Neuronal stem cell (in vitro differentiated cells): ENCODE results near the gene USP6.
"Not testable (repeated sequence)": the region's sequence is repeated elsewhere in the genome, so short reads cannot be mapped to it uniquely, and the experiment has no call there.

Experiments used
- DNase-seq: peaks from one replicate; pipeline ENCODE4 v3.0.0-alpha.2; 2013; ENCODE audit warnings: low spot score
- H2AFZ ChIP-seq: one replicate; pipeline ENCODE4 v1.6.1; 2013; ENCODE audit warnings: mild to moderate bottlenecking, low read length, inconsistent platforms
- H2AK5ac ChIP-seq: 2 replicates; pipeline ENCODE4 v1.6.1; 2013; ENCODE audit warnings: low read depth, mild to moderate bottlenecking, inconsistent platforms, low read length, moderate library complexity, mixed read lengths
- H2BK120ac ChIP-seq: 2 replicates; pipeline ENCODE4 v1.6.1; 2013; ENCODE audit warnings: low read depth, mild to moderate bottlenecking, inconsistent platforms, low read length, moderate library complexity, mixed read lengths
- H2BK12ac ChIP-seq: one replicate; pipeline ENCODE4 v1.6.1; 2013; ENCODE audit warnings: low read length, inconsistent platforms
- H2BK15ac ChIP-seq: 2 replicates; pipeline ENCODE4 v1.6.1; 2013; ENCODE audit warnings: mild to moderate bottlenecking, low read length, inconsistent platforms, mixed read lengths
- H2BK5ac ChIP-seq: one replicate; pipeline ENCODE4 v1.6.1; 2013; ENCODE audit warnings: inconsistent platforms, mild to moderate bottlenecking, low read length, moderate library complexity
- H3K14ac ChIP-seq: one replicate; pipeline ENCODE4 v1.6.1; 2013; ENCODE audit warnings: low read length, inconsistent platforms
- H3K18ac ChIP-seq: 2 replicates; pipeline ENCODE4 v1.6.1; 2013; ENCODE audit warnings: low read length, inconsistent platforms
- H3K23ac ChIP-seq: 2 replicates; pipeline ENCODE4 v1.6.1; 2013; ENCODE audit warnings: low read depth, mild to moderate bottlenecking, mixed read lengths, low read length, inconsistent platforms; ENCODE audit not compliant: poor library complexity
- H3K27ac ChIP-seq: replicated peaks from 3 replicates; pipeline ENCODE4 v1.5.1; 2013; ENCODE audit warnings: low read length, inconsistent platforms
- H3K27me3 ChIP-seq, 3 experiments: 2 replicates each; pipeline ENCODE4 v1.6.1; 2013; ENCODE audit warnings: low read length in 3 of 3, mild to moderate bottlenecking in 2 of 3, inconsistent platforms in 1 of 3, low read depth in 1 of 3, mixed read lengths in 1 of 3, moderate library complexity in 1 of 3; ENCODE audit not compliant: control insufficient read depth in 3 of 3, insufficient read depth in 3 of 3
- H3K36me3 ChIP-seq, 2 donors: replicated peaks in 1 of 2; 2 replicates each; pipeline ENCODE4 v1.6.1; 2013; ENCODE audit warnings: low read length in 2 of 2; ENCODE audit not compliant: control insufficient read depth in 2 of 2, insufficient read depth in 2 of 2
- H3K4ac ChIP-seq: 2 replicates; pipeline ENCODE4 v1.6.1; 2013; ENCODE audit warnings: inconsistent platforms, mild to moderate bottlenecking, low read length, moderate library complexity
- H3K4me1 ChIP-seq, 2 donors: 1 replicate in 1 of 2; 2 replicates in 1 of 2; pipeline ENCODE4 v1.6.1; 2013; ENCODE audit warnings: low read length in 2 of 2, low read depth in 1 of 2; ENCODE audit not compliant: control insufficient read depth in 2 of 2, insufficient read depth in 1 of 2
- H3K4me2 ChIP-seq: one replicate; pipeline ENCODE4 v1.6.1; 2013; ENCODE audit warnings: mild to moderate bottlenecking, low read length, inconsistent platforms; ENCODE audit not compliant: insufficient read depth, poor library complexity, severe bottlenecking
- H3K4me3 ChIP-seq, 2 donors: 2 replicates each; pipeline ENCODE4 v1.5.1; 2013; ENCODE audit warnings: low read length in 2 of 2, mild to moderate bottlenecking in 2 of 2, inconsistent platforms in 1 of 2, moderate library complexity in 1 of 2
- H3K79me1 ChIP-seq: one replicate; pipeline ENCODE4 v1.6.1; 2013; ENCODE audit warnings: low read depth, mild to moderate bottlenecking, inconsistent platforms, low read length, moderate library complexity
- H3K9ac ChIP-seq: one replicate; pipeline ENCODE4 v1.6.1; 2013; ENCODE audit warnings: mild to moderate bottlenecking, low read depth, low read length, inconsistent platforms; ENCODE audit not compliant: poor library complexity
- H3K9me3 ChIP-seq, 2 donors: replicated peaks in 1 of 2; 2 replicates each; pipeline versions ENCODE3 to v1.6.1; 2013; ENCODE audit warnings: low read length in 2 of 2, mild to moderate bottlenecking in 2 of 2, inconsistent platforms in 1 of 2, low read depth in 1 of 2, mixed read lengths in 1 of 2, moderate library complexity in 1 of 2; ENCODE audit not compliant: control insufficient read depth in 2 of 2, insufficient read depth in 1 of 2
- H4K8ac ChIP-seq: one replicate; pipeline ENCODE4 v1.6.1; 2013; ENCODE audit warnings: low read depth, mild to moderate bottlenecking, inconsistent platforms, low read length, moderate library complexity
- H4K91ac ChIP-seq: one replicate; pipeline ENCODE4 v1.6.1; 2013; ENCODE audit warnings: low read length, low read depth, mild to moderate bottlenecking, inconsistent platforms; ENCODE audit not compliant: poor library complexity
- WGBS, 2 donors: extraction: QIAGEN DNeasy Blood & Tissue Kit; methylation state at CpG; one replicate each; pipeline ENCODE4 v1.1.7; 2013; ENCODE audit warnings: missing lambda C conversion rate in 2 of 2, mixed read lengths in 1 of 2; ENCODE audit not compliant: insufficient read length in 2 of 2, insufficient replicate concordance in 1 of 2; ENCODE audit errors: extremely low coverage in 2 of 2; 5-methylcytosine and 5-hydroxymethylcytosine counted together

USP6 gene

DNA sequence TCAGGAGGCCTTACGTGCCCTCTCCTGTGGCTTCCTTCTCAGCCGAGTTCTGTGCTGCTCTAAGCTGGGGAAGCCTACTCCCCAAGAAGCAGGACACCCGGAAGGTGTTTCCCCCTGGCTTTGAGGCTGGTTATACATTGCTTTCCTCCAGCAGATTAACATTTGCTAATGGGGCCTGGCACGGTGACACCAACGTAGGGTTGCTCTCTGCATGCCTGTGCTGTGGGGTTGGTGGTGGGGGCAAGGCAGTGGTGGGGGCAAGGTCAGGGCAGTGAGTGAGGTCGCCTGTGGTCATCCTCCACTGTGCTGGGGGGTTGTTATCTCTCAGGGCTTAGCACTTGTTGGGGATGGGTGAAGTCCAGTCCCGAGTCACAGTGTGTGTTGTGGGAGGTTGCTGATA is 4.2 kb downstream of the USP6 start:
- DNase-seq = no peak
- Histone ChIP-seq H3K18ac (no peak overlapping the region), H2AFZ (no peak overlapping the region), H3K27ac (no peak overlapping the region), H2AK5ac (no peak overlapping the region), H3K36me3 (no peaks in the 10 kb centered on the region), H3K4ac (no peak overlapping the region), H3K14ac (no peak overlapping the region), H3K9ac (no peak overlapping the region), H3K4me3 (no peak overlapping the region), H3K9me3 (peaks cover 8 to 11% of the 10 kb centered on the region in 2 donors), H4K8ac (no peak overlapping the region), H2BK15ac (no peak overlapping the region), H4K91ac (no peak overlapping the region), H3K4me1 (peaks cover 2 to 3% of the 10 kb centered on the region in 2 donors), H2BK120ac (no peak overlapping the region), H3K79me1 (peaks cover 8% of the 10 kb centered on the region), H3K4me2 (no peak overlapping the region), H2BK5ac (no peak overlapping the region), H3K23ac (no peak overlapping the region), H2BK12ac (no peak overlapping the region), H3K27me3 (peaks cover 0 to 32% (median 7%) of the 10 kb centered on the region in 3 experiments)
- no CpG with 5 or more reads among the region's 7 CpGs for WGBS, 2 donors

GRCh38 chr17:5120436-5121185 is 4.8 kb downstream of the USP6 start:
- H2AFZ ChIP-seq, H3K27ac ChIP-seq, H3K79me1 ChIP-seq, H3K4ac ChIP-seq, H2BK5ac ChIP-seq, H3K4me2 ChIP-seq, H4K91ac ChIP-seq, H3K18ac ChIP-seq, H3K36me3 ChIP-seq, H3K4me3 ChIP-seq, DNase-seq, H3K14ac ChIP-seq, H2BK15ac ChIP-seq, H2BK120ac ChIP-seq, H3K9ac ChIP-seq, H4K8ac ChIP-seq, H2AK5ac ChIP-seq, H3K23ac ChIP-seq, H3K4me1 ChIP-seq: not testable (repeated sequence)
- WGBS, 2 donors = no CpG with 5 or more reads among the region's 6 CpGs
- H2BK12ac ChIP-seq = peak overlapping the region; percentile 58
- peaks cover 8 to 11% of the 10 kb centered on the region in 2 donors for H3K9me3 ChIP-seq
- H3K27me3 ChIP-seq = peaks cover 0 to 32% (median 7%) of the 10 kb centered on the region in 3 experiments

DNA sequence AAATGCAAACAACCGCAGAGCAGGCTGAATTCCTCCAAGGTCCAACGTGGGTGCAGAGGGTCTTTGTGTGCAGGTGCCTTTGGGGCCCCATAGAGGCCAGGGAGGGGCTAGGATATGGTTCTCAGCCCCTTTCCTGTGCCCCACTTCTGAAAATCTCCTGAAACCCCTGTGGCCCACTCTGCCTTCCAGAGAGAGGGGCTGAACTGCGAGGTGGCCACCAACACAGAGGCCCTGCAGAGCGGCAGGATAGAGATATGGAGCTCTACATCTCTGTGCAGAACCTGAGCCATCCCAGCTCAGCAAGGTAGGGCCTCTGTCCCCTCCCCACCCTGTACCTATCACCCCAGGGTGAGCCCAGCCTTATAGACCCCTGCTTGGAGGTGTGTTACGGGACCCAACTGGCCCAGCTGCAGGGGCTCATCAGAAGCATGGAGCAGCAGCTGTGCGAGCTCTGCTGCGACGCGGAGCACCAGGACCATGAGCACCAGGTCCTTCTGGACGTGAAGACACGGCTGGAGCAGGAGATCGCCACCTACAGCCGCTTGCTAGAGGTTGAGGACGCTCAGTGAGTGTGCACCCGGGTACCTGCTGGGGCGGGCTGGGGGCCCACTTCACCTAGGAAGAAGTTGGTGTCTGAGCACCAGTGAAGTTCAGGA is 5.5 kb downstream of the USP6 start:
- Histone ChIP-seq H3K27me3 (peaks cover 0 to 32% (median 7%) of the 10 kb centered on the region in 3 experiments), H3K18ac (peak overlapping the region; percentile 19), H4K91ac (no peak overlapping the region), H2AFZ (no peak overlapping the region), H2AK5ac (peak overlapping the region; percentile 75), H3K36me3 (no peaks in the 10 kb centered on the region), H2BK15ac (peak overlapping the region; percentile 92), H3K23ac (no peak overlapping the region), H3K14ac (no peak overlapping the region), H3K79me1 (peaks cover 8% of the 10 kb centered on the region), H3K4me3 (no peak overlapping the region), H2BK5ac (no peak overlapping the region), H3K9ac (no peak overlapping the region), H3K4ac (no peak overlapping the region), H3K9me3 (peaks cover 8 to 11% of the 10 kb centered on the region in 2 donors), H2BK12ac (peak overlapping the region; percentile 58), H4K8ac (no peak overlapping the region), H3K4me1 (peaks cover 2 to 3% of the 10 kb centered on the region in 2 donors), H3K27ac (no peak overlapping the region), H3K4me2 (no peak overlapping the region), H2BK120ac (no peak overlapping the region)
- WGBS, 2 donors = no CpG with 5 or more reads among the region's 16 CpGs
- DNase-seq = no peak

- H4K91ac ChIP-seq, H3K79me1 ChIP-seq, H2BK15ac ChIP-seq, H2BK5ac ChIP-seq, H3K14ac ChIP-seq, H2AK5ac ChIP-seq, H3K27ac ChIP-seq, H3K23ac ChIP-seq, H3K4me3 ChIP-seq, H4K8ac ChIP-seq, H3K4me1 ChIP-seq, H3K36me3 ChIP-seq, H3K9ac ChIP-seq, DNase-seq, H3K4ac ChIP-seq, H2BK120ac ChIP-seq, H2BK12ac ChIP-seq: not testable (repeated sequence)
- Histone ChIP-seq H3K9me3 (peaks cover 8 to 11% of the 10 kb centered on the region in 2 donors), H3K18ac (peak overlapping the region; percentile 100), H2AFZ (peak overlapping the region; percentile 96), H3K4me2 (peak overlapping the region; percentile 91), H3K27me3 (peaks cover 0 to 32% (median 7%) of the 10 kb centered on the region in 3 experiments)
- no CpG with 5 or more reads among the region's 7 CpGs for WGBS, 2 donors
These were observed 6.2 kb downstream of the USP6 start for GRCh38 chr17:5122056-5122455.
